Kidney (tissue), 14 donors: ENCODE data around the gene SPSB3. TPM values are rescaled to one million over a fixed set of nuclear protein-coding genes. Genes with fewer than 3 reads are reported as not detected.

ENCODE experiments used
- DNase-seq, 5 donors: peaks; one replicate each; pipeline ENCODE4 v3.0.0-alpha.2; 2013 to 2020
- FAIRE-seq: peaks from 2 replicates; lab custom pipeline; 2012; peaks lifted over from hg19 to GRCh38; lab: Jason Lieb, UNC
- H3K27ac ChIP-seq, 2 donors: one replicate each; pipeline ENCODE4 v1.7.0; 2013; ENCODE audit warnings: low read depth in 2 of 2, low read length in 2 of 2, inconsistent platforms in 1 of 2
- H3K27me3 ChIP-seq: one replicate; pipeline ENCODE4 v1.7.1; 2013; ENCODE audit warnings: low read length, inconsistent platforms; ENCODE audit not compliant: control insufficient read depth, insufficient read depth
- H3K36me3 ChIP-seq, 3 donors: one replicate each; pipeline versions ENCODE4 v1.7.0 to v1.7.1; 2013; ENCODE audit warnings: low read length in 3 of 3, control low read depth in 1 of 3, inconsistent platforms in 1 of 3; ENCODE audit not compliant: insufficient read depth in 3 of 3, control insufficient read depth in 2 of 3
- H3K4me1 ChIP-seq, 3 donors: one replicate each; pipeline versions ENCODE4 v1.7.0 to v1.7.1; 2013; ENCODE audit warnings: low read length in 3 of 3, inconsistent platforms in 1 of 3, low read depth in 1 of 3; ENCODE audit not compliant: control insufficient read depth in 2 of 3, insufficient read depth in 2 of 3
- H3K4me3 ChIP-seq, 3 donors: one replicate each; pipeline versions ENCODE4 v1.7.0 to v1.8.1; 2013; ENCODE audit warnings: low read length in 3 of 3, control low read depth in 1 of 3, inconsistent platforms in 1 of 3
- H3K9ac ChIP-seq, 3 donors: one replicate each; pipeline versions ENCODE4 v1.7.0 to v1.7.1; 2013; ENCODE audit warnings: low read length in 3 of 3, control low read depth in 1 of 3, inconsistent platforms in 1 of 3
- H3K9me3 ChIP-seq, 3 donors: one replicate each; pipeline versions ENCODE4 v1.7.0 to v1.7.1; 2013; ENCODE audit warnings: low read length in 3 of 3, control low read depth in 1 of 3, inconsistent platforms in 1 of 3; ENCODE audit not compliant: control insufficient read depth in 2 of 3, insufficient read depth in 1 of 3
- CTCF ChIP-seq: IDR thresholded peaks from 3 replicates; pipeline ENCODE4 v1.5.1; 2012; ENCODE audit warnings: mild to moderate bottlenecking, moderate library complexity, borderline replicate concordance; ENCODE audit not compliant: insufficient read depth; ENCODE audit errors: extremely low read depth
- intact Hi-C: fragments of 100-400 bp; cut with DNase I; formaldehyde crosslinking; loops from one replicate; pipeline ENCODE4 v1.11.1; 2022
- polyA plus RNA-seq: library from polyadenylated mRNA; stranded (reverse); fragments of 350-450 nt; fragmentation: Illumina TruSeq; extraction: RNeasy Lipid Tissue Mini Kit (QIAGEN cat#74804); gene quantifications from one replicate; pipeline ENCODE4 v1.2.3, GENCODE V29; 2014; ENCODE audit warnings: low read depth, low replicate concordance; ENCODE audit not compliant: insufficient read depth
- total RNA-seq: library from RNA; stranded (reverse); fragmentation: NEBNext Ultra II Directional; extraction: Animal tissue kit (Norgen Biotek cat#: 25700); gene quantifications from one replicate; pipeline ENCODE4 v1.2.1, GENCODE V29; 2021
- donor health status: control.
- donor health status: control.
- donor health status: control.
- donor health status: control.
- donor health status: control.
- donor health status: DM: yes; HTN: yes; CAD: no.
- donor health status: Normal renal cell carcinoma (clear cell type).

Gene SPSB3
- total and polyA plus RNA-seq, 2 donors from 2014 or later, result 55.1 to 57.7 TPM

DNA sequence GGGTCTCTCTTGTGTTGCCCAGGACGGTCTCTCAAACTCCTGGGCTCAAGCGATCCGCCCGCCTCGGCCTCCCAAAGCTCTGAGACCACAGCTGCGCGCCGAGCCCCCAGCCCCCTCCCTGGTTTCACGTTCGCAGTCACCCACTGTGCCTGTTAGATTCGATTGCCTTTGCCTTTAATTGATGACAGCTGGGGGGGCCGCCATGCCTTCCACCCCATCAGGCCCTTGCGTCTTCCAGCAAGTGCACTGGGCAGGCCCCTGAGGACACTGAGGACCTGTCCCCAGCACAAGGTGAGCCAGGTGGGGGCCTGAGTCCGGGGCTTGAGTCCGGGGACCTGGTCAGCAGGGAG lies 7.9 kb upstream of the SPSB3 start:
- H3K9me3 ChIP-seq, result no peaks in the 10 kb centered on the region
- no peak overlapping the region for H3K4me3 ChIP-seq
- no peaks in the 10 kb centered on the region for H3K27me3 ChIP-seq
- no peaks in the 10 kb centered on the region for H3K4me1 ChIP-seq
- FAIRE-seq, result no peak
- H3K27ac ChIP-seq, result no peak overlapping the region
- H3K36me3 ChIP-seq, result no peaks in the 10 kb centered on the region
- intact Hi-C loops, result no loop called here
- no peak overlapping the region for H3K9ac ChIP-seq
- DNase-seq, result no peak
- TF ChIP-seq CTCF, result no peak

- TF ChIP-seq CTCF, result no peak
- no peak overlapping the region for H3K9ac ChIP-seq
- no peaks in the 10 kb centered on the region for H3K27me3 ChIP-seq
- peak in 2 of 5 donors; percentile 39 to 74 for DNase-seq
- no peak for FAIRE-seq
- no peak overlapping the region for H3K4me3 ChIP-seq
- H3K36me3 ChIP-seq, result no peaks in the 10 kb centered on the region
- intact Hi-C loops, result no loop called here
- no peaks in the 10 kb centered on the region for H3K9me3 ChIP-seq
- H3K4me1 ChIP-seq, result no peaks in the 10 kb centered on the region
- no peak overlapping the region for H3K27ac ChIP-seq
These were observed 7.3 kb upstream of the SPSB3 start for GRCh38 chr16:1789643-1790045.

GRCh38 chr16:1788708-1789100 lies 6.3 kb upstream of the SPSB3 start:
- no peak for TF ChIP-seq CTCF
- FAIRE-seq (no peak), DNase-seq (peak in 1 of 5 donors; percentile 59)
- H3K9me3 ChIP-seq, result no peaks in the 10 kb centered on the region
- peaks cover 0 to 4% (median 4%) of the 10 kb centered on the region in 3 donors for H3K4me1 ChIP-seq
- no peaks in the 10 kb centered on the region for H3K27me3 ChIP-seq
- H3K9ac ChIP-seq, result no peak overlapping the region
- H3K4me3 ChIP-seq, result no peak overlapping the region
- no peaks in the 10 kb centered on the region for H3K36me3 ChIP-seq
- intact Hi-C loops, result no loop called here
- H3K27ac ChIP-seq, result no peak overlapping the region

- no peak for TF ChIP-seq CTCF
- no peaks in the 10 kb centered on the region for H3K9me3 ChIP-seq
- no peaks in the 10 kb centered on the region for H3K27me3 ChIP-seq
- DNase-seq (peak in 2 of 5 donors; percentile 36 to 70), FAIRE-seq (no peak)
- H3K27ac ChIP-seq, result no peak overlapping the region
- H3K9ac ChIP-seq, result no peak overlapping the region
- peaks cover 0 to 4% (median 4%) of the 10 kb centered on the region in 3 donors for H3K4me1 ChIP-seq
- no peaks in the 10 kb centered on the region for H3K36me3 ChIP-seq
- intact Hi-C loops, result no loop called here
- no peak overlapping the region for H3K4me3 ChIP-seq
These were observed 5.8 kb upstream of the SPSB3 start for GRCh38 chr16:1788095-1788707.
